HG03045 (cell line): ENCODE data around the gene GATA2.

Experiments used
- ATAC-seq: cut with Tn5 transposase; IDR thresholded peaks from one replicate; pipeline ENCODE4 v1.9.1; 2021; ENCODE audit warnings: mild to moderate bottlenecking, moderate library complexity; ENCODE audit not compliant: unreplicated experiment

The GATA2 gene

GRCh38 chr3:128458746-128459460 is 34.1 kb downstream of the GATA2 start:
- no peak for ATAC-seq

GRCh38 chr3:128457937-128458336 is 35.1 kb downstream of the GATA2 start:
- ATAC-seq = no peak

- ATAC-seq = no peak
Measured at GRCh38 chr3:128456776-128457715, 36.0 kb downstream of the GATA2 start.

- no peak for ATAC-seq
Measured at GRCh38 chr3:128455786-128456748, 36.9 kb downstream of the GATA2 start.

- no peak for ATAC-seq
Measured at GRCh38 chr3:128455116-128455515, 37.9 kb downstream of the GATA2 start.

GRCh38 chr3:128454310-128454618 is 38.7 kb downstream of the GATA2 start:
- no peak for ATAC-seq

GRCh38 chr3:128453501-128454309 is 39.3 kb downstream of the GATA2 start:
- no peak for ATAC-seq

GRCh38 chr3:128452678-128453275 is 40.2 kb downstream of the GATA2 start:
- no peak for ATAC-seq

- ATAC-seq = no peak
Measured at GRCh38 chr3:128452120-128452519, 40.9 kb downstream of the GATA2 start.

- ATAC-seq = no peak
Measured at GRCh38 chr3:128449111-128449638, 43.8 kb downstream of the GATA2 start.

GRCh38 chr3:128448491-128448890 is 44.5 kb downstream of the GATA2 start:
- no peak for ATAC-seq

GRCh38 chr3:128447561-128448013 is 45.4 kb downstream of the GATA2 start:
- no peak for ATAC-seq

- no peak for ATAC-seq
Measured at GRCh38 chr3:128446821-128447220, 46.2 kb downstream of the GATA2 start.

GRCh38 chr3:128445357-128445756 is 47.6 kb downstream of the GATA2 start:
- ATAC-seq = no peak

GRCh38 chr3:128443771-128444170 is 49.2 kb downstream of the GATA2 start:
- ATAC-seq = no peak

GRCh38 chr3:128442949-128443348 is 50.1 kb downstream of the GATA2 start:
- ATAC-seq = no peak

GRCh38 chr3:128442070-128442469 is 50.9 kb downstream of the GATA2 start:
- ATAC-seq = no peak

- ATAC-seq = no peak
Measured at GRCh38 chr3:128439226-128439625, 53.8 kb downstream of the GATA2 start.

GRCh38 chr3:128438488-128439072 is 54.4 kb downstream of the GATA2 start:
- ATAC-seq = no peak
